Pancreas (tissue), 10 donors: ENCODE results near the gene CEP164. TPM values are rescaled to one million over a fixed set of nuclear protein-coding genes. Genes with fewer than 3 reads are reported as not detected.

Experiments
- ATAC-seq, 4 donors: fragments of 200-7000 bp; cut with Tn5 transposase; one replicate each; pipeline versions ENCODE4 v1.8.0 to v1.9.1; 2020; ENCODE audit warnings: mild to moderate bottlenecking in 4 of 4, moderate library complexity in 4 of 4
- DNase-seq, 6 donors: peaks; one replicate each; pipeline ENCODE4 v3.0.0-alpha.2; 2020
- FAIRE-seq: peaks from 2 replicates; lab custom pipeline; 2012; peaks lifted over from hg19 to GRCh38; lab: Jason Lieb, UNC
- H3K27ac ChIP-seq, 4 donors: fragments of 200-600 bp; sonication (generic); 1 replicate in 3 of 4; 2 replicates in 1 of 4; pipeline versions ENCODE4 v1.5.0 to v1.8.0; 2020
- H3K27me3 ChIP-seq, 4 donors: fragments of 200-600 bp; one replicate each; pipeline ENCODE4 v1.8.0; 2021
- H3K36me3 ChIP-seq, 3 donors: fragments of 200-600 bp; sonication (generic) in 1 of 3; one replicate each; pipeline versions ENCODE4 v1.5.0 to v1.8.0; 2020 to 2021
- H3K4me1 ChIP-seq, 3 donors: fragments of 200-600 bp; one replicate each; pipeline ENCODE4 v1.8.0; 2021
- H3K4me3 ChIP-seq, 4 donors: fragments of 200-600 bp; sonication (generic) in 2 of 4; one replicate each; pipeline versions ENCODE4 v1.5.0 to v1.8.0; 2020 to 2021
- H3K9me3 ChIP-seq, 4 donors: fragments of 200-600 bp; one replicate each; pipeline ENCODE4 v1.8.0; 2021
- WGBS, 2 donors: extraction: QIAGEN DNeasy Blood & Tissue Kit; methylation state at CpG; one replicate each; pipeline ENCODE4 v1.1.7; 2013; 5-methylcytosine and 5-hydroxymethylcytosine counted together
- intact Hi-C, 3 donors: fragments of 100-400 bp; cut with DNase I; formaldehyde crosslinking; loops; one replicate each; pipeline versions ENCODE4 v1.11.1 to v1.14.2; 2022
- polyA plus RNA-seq, 2 donors: library from polyadenylated mRNA; stranded (reverse); fragments of 200-250 nt; gene quantifications; one replicate each; pipeline ENCODE4 v1.2.3, GENCODE V29; 2013
- total RNA-seq, 6 donors: library from RNA; stranded (reverse); fragmentation: NEBNext Ultra II Directional in 4 of 6; extraction: Animal tissue kit (Norgen Biotek cat#: 25700) in 4 of 6; gene quantifications; one replicate each; pipeline versions ENCODE4 v1.2.1 to v1.2.4, GENCODE V29; 2021 to 2023
- TF ChIP-seq, protein P1 (sequence below), 4 donors: fragments of 200-600 bp; sonication (generic) in 3 of 4; IDR thresholded peaks; one replicate each; pipeline versions ENCODE4 v1.5.0 to v1.8.0; 2021; ENCODE audit warnings: antibody characterized with exemption in 4 of 4
- donor health status: healthy with polysubstance abuse.
- donor health status: DM: no; HTN: no; CAD: no; lungs with moderate emphysema.
- donor health status: DM: no; HTN: no; CAD: no.
- donor health status: control.
- donor health status: control.
- donor health status: Bipolar disorder and iron deficiency.
- donor health status: DM: yes; HTN: yes; CAD: no.
- donor health status: DM: no; HTN: no; CAD: no.
- donor health status: DM: no; HTN: no; CAD: no.
- donor health status: DM: yes; HTN: yes; CAD: no.

The CEP164 gene
- total and polyA plus RNA-seq, 8 donors: 12.9 to 56.3 (median 26.0) TPM

DNA sequence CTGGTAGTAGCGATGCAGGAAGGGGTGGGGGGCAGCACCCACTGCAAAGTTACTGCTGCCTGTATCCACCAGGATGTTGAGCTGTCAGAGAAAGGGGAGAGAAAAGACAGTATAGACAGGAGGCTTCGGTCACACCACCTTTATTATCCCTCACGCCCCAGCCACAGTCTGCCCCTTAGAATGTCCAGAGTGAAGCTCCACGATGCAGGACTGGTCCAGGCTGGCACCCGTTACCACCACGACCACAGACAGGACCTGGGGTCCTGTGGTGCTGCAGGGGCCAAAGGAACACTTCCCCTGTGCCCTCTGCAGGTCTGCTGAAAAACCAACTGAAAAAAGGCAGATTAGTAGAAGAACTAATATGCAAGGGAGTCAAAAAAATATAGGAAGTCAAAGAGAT, 30.8 kb upstream of the CEP164 start:
- peaks cover 0 to 4% (median 0%) of the 10 kb centered on the region in 3 donors for H3K36me3 ChIP-seq
- TF ChIP-seq, protein P1, sequence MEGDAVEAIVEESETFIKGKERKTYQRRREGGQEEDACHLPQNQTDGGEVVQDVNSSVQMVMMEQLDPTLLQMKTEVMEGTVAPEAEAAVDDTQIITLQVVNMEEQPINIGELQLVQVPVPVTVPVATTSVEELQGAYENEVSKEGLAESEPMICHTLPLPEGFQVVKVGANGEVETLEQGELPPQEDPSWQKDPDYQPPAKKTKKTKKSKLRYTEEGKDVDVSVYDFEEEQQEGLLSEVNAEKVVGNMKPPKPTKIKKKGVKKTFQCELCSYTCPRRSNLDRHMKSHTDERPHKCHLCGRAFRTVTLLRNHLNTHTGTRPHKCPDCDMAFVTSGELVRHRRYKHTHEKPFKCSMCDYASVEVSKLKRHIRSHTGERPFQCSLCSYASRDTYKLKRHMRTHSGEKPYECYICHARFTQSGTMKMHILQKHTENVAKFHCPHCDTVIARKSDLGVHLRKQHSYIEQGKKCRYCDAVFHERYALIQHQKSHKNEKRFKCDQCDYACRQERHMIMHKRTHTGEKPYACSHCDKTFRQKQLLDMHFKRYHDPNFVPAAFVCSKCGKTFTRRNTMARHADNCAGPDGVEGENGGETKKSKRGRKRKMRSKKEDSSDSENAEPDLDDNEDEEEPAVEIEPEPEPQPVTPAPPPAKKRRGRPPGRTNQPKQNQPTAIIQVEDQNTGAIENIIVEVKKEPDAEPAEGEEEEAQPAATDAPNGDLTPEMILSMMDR (IDR thresholded peaks at IDR 0.05): no peak
- no peak for FAIRE-seq
- peak overlapping the region in 3 of 4 donors; percentile 13 to 92 (median 21) for H3K27ac ChIP-seq
- peaks cover under 1 to 29% (median 19%) of the 10 kb centered on the region in 3 donors for H3K4me1 ChIP-seq
- ATAC-seq: no peak
- no peaks in the 10 kb centered on the region for H3K9me3 ChIP-seq
- intact Hi-C loops: no loop called here
- H3K27me3 ChIP-seq: no peaks in the 10 kb centered on the region
- peak overlapping the region in 1 of 4 donors; percentile 41 for H3K4me3 ChIP-seq
- WGBS, 2 donors: 42 to 60% methylated on average over 6 of the region's 6 CpGs
- DNase-seq: no peak

DNA sequence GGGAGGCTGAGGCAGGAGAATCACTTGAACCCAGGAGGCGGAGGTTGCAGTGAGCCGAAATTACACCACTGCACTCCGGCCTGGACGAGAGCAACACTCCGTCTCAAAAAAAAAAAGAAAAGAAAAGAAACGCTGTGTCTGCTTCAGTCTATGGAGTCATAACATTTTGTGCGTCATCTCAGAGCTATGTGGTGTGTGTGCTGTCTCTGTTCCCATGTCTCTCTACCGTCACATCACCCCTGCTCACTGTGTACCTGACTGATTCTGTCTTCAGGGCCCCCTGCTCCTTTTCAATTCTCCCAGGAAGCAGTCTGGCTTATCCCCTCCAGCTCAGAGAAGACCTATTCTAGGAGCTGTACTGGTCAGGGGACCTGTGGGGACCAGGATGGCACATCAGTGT, 29.5 kb upstream of the CEP164 start:
- TF ChIP-seq, protein P1 (IDR thresholded peaks at IDR 0.05): no peak
- Histone ChIP-seq H3K36me3 (peaks cover 0 to 4% (median 0%) of the 10 kb centered on the region in 3 donors), H3K27ac (peak overlapping the region; percentile 73 to 92 (median 82)), H3K27me3 (no peaks in the 10 kb centered on the region), H3K4me3 (peak overlapping the region in 3 of 4 donors; percentile 5 to 41 (median 24)), H3K4me1 (peaks cover 1 to 29% (median 20%) of the 10 kb centered on the region in 3 donors), H3K9me3 (no peaks in the 10 kb centered on the region)
- FAIRE-seq: no peak
- ATAC-seq: peak; percentile 24 to 39 (median 25)
- WGBS, 2 donors: 37 to 57% methylated on average over 8 of the region's 8 CpGs
- DNase-seq: no peak
- intact Hi-C loops: no loop called here

DNA sequence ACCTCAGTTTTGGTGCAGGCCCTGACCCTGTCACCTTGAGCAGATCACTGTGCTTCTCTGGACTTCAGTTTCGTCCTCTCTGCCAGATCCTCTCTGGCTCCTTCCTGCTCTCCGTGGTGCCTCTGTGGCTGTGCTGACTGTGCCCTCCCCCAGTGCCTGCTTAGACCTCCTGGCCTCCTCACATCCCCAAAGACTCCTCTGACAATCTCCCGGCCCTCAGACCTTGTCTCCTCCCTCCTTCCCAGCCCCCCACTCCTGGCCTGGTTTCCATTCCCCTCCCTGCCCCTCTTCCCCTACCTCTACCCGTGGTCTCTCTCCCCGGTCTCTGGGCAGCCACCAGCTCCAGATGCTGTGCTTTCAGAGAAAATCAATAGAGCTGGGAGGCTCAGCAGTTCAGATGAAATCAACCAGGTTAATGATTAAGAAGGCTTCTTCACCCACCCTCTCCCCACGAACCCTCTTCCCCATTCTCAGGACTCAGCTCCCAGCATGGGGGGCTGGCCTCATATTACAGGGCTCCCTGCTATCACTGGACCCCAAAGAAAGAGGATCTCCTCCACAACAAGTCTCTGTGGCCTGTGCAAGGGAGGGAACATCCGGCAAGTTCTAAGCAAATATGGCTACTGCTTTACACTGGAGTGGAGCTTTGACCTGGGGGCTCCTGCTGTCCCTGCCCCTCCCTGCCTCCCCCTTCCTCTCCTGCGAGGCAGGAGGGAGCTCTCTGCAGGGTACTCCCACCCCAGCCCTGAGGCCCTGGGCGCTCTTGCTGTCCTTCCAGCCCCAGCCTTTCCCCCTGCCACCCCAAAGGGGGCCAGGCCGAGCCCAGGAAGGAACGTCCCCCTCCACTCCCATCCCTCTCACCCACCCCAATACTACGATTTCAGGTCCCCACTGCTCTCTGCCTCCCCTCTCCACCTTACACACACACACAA, 28.0 kb upstream of the CEP164 start:
- peak; percentile 62 to 87 (median 78) for DNase-seq
- peaks cover 5 to 32% (median 29%) of the 10 kb centered on the region in 3 donors for H3K4me1 ChIP-seq
- peak overlapping the region in 2 of 4 donors; percentile 24 to 41 for H3K4me3 ChIP-seq
- H3K9me3 ChIP-seq: no peaks in the 10 kb centered on the region
- FAIRE-seq: no peak
- ATAC-seq: peak; percentile 69 to 81 (median 76)
- TF ChIP-seq, protein P1 (IDR thresholded peaks at IDR 0.05): no peak
- H3K27me3 ChIP-seq: no peaks in the 10 kb centered on the region
- H3K27ac ChIP-seq: peak overlapping the region; percentile 73 to 92 (median 82)
- peaks cover 0 to 4% (median 0%) of the 10 kb centered on the region in 3 donors for H3K36me3 ChIP-seq
- intact Hi-C loops: no loop called here
- 11 to 12% methylated on average over 12 of the region's 12 CpGs for WGBS, 2 donors

DNA sequence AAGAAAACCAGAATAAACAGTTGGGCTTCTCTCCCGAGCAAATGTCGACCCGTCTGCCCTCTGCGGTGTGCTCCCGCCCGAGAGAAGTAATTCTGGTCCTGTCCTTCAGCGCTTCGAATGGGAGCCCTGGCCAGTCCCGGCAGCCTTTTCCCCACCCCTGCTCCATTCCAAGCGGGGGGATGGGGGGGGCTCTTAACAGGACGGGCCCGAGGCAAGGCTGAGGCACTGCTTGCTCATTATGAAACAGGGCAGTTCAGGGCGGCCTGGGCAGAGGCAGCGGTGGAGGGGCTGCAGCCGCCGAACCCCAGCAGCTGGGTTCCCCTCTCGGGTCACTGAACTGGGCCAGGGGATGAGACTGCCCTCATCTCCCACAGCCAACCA, 27.4 kb upstream of the CEP164 start:
- Histone ChIP-seq H3K4me3 (peak overlapping the region in 2 of 4 donors; percentile 24 to 41), H3K4me1 (peaks cover 12 to 33% (median 32%) of the 10 kb centered on the region in 3 donors), H3K9me3 (no peaks in the 10 kb centered on the region), H3K27ac (peak overlapping the region; percentile 73 to 92 (median 82)), H3K36me3 (peaks cover 0 to 4% (median 0%) of the 10 kb centered on the region in 3 donors), H3K27me3 (no peaks in the 10 kb centered on the region)
- peak; percentile 35 to 65 (median 58) for ATAC-seq
- TF ChIP-seq, protein P1 (IDR thresholded peaks at IDR 0.05): no peak
- peak; percentile 56 to 84 (median 75) for DNase-seq
- no peak for FAIRE-seq
- 9 to 11% methylated on average over 17 of the region's 17 CpGs for WGBS, 2 donors
- intact Hi-C loops: no loop called here
